K562 (cell line): Measurements from ENCODE around the gene SEMA4G. TPM values are rescaled to one million over a fixed set of nuclear protein-coding genes. Genes with fewer than 3 reads are reported as not detected.
"Not testable (repeated sequence)": the region's sequence is repeated elsewhere in the genome, so short reads cannot be mapped to it uniquely, and the experiment has no call there.

Experiments used
- ATAC-seq: fragments of 200-7000 bp; cut with Tn5 transposase; 3 replicates; pipeline ENCODE4 v1.9.1; 2020; ENCODE audit warnings: moderate library complexity
- BruUV-seq: library from RNA; stranded (reverse); fragments of 400-500 nt; replicated peaks from 2 replicates; lab custom pipeline; 2021; lab: Mats Ljungman, UMichigan
- CTCF ChIA-PET: fragments of 300-600 bp; formaldehyde crosslinking; extraction: SDS; loops from one replicate; lab custom pipeline; 2021; ENCODE audit warnings: low intra/inter-chr PET ratio; lab: Yijun Ruan, JAX
- POLR2A ChIA-PET: fragments of 300-600, 350-650 bp; sonication (Branson Sonifier 250); formaldehyde crosslinking; extraction: SDS; loops from one replicate; lab custom pipeline; 2021; ENCODE audit warnings: antibody characterized with exemption, inconsistent platforms; lab: Yijun Ruan, JAX
- DNase-seq, 4 experiments: peaks; one replicate each; pipeline versions ENCODE4 v3.0.0 to v3.0.0-alpha.2; 2011 to 2018; ENCODE audit warnings: low spot score in 3 of 4, mixed read lengths in 3 of 4; ENCODE audit errors: extremely low read depth in 1 of 4
- FAIRE-seq: peaks from 2 replicates; lab custom pipeline; 2011; peaks lifted over from hg19 to GRCh38; lab: Jason Lieb, UNC
- H2AFZ ChIP-seq: 2 replicates; pipeline ENCODE4 v1.6.0; 2011; ENCODE audit warnings: low read depth, low read length, control low read depth, inconsistent platforms
- H3K27ac ChIP-seq: fragments of 200-600 bp; 3 replicates; pipeline ENCODE4 v1.8.0; 2011; ENCODE audit warnings: low read depth, mild to moderate bottlenecking, control low read depth, inconsistent platforms, low read length, moderate library complexity, mixed read lengths; ENCODE audit errors: extremely low read depth
- H3K27me3 ChIP-seq, 2 experiments: fragments of 300-600 bp in 1 of 2; 2 replicates in 1 of 2; 3 replicates in 1 of 2; pipeline versions ENCODE4 v1.6.0 to v1.8.0; 2011; ENCODE audit warnings: inconsistent platforms in 2 of 2, low read length in 2 of 2, mild to moderate bottlenecking in 1 of 2, mixed read lengths in 1 of 2, moderate library complexity in 1 of 2; ENCODE audit not compliant: control insufficient read depth in 2 of 2, insufficient read depth in 2 of 2
- H3K36me3 ChIP-seq: fragments of 300-600 bp; 3 replicates; pipeline ENCODE4 v1.8.0; 2011; ENCODE audit warnings: mild to moderate bottlenecking, low read length, inconsistent platforms; ENCODE audit not compliant: control insufficient read depth, insufficient read depth
- H3K4me1 ChIP-seq, 2 experiments: fragments of 200-600 bp in 1 of 2; replicated peaks in 1 of 2; 2 replicates in 1 of 2; 3 replicates in 1 of 2; pipeline versions ENCODE4 v1.5.1 to v1.8.0; 2011; ENCODE audit warnings: inconsistent platforms in 2 of 2, low read length in 2 of 2, mild to moderate bottlenecking in 1 of 2, mixed read lengths in 1 of 2, moderate library complexity in 1 of 2; ENCODE audit not compliant: control insufficient read depth in 2 of 2, insufficient read depth in 2 of 2
- H3K4me2 ChIP-seq: 2 replicates; pipeline ENCODE4 v1.6.1; 2011; ENCODE audit warnings: low read length, control low read depth, inconsistent platforms, mixed read lengths; ENCODE audit not compliant: insufficient read depth
- H3K4me3 ChIP-seq: fragments of 200-600 bp; sonication (generic), shearing (Covaris generic); 2 replicates; pipeline ENCODE4 v1.5.1; 2016; ENCODE audit warnings: control low read depth, inconsistent platforms
- H3K79me2 ChIP-seq: fragments of 200-600 bp; 3 replicates; pipeline ENCODE4 v1.8.0; 2011; ENCODE audit warnings: low read length, inconsistent platforms; ENCODE audit not compliant: control insufficient read depth, insufficient read depth
- H3K9ac ChIP-seq, 2 experiments: 2 replicates each; pipeline versions ENCODE4 v1.6.0 to v1.6.1; 2011; ENCODE audit warnings: low read depth in 2 of 2, low read length in 2 of 2, control low read depth in 1 of 2, inconsistent platforms in 1 of 2, mild to moderate bottlenecking in 1 of 2, mixed read lengths in 1 of 2; ENCODE audit not compliant: insufficient read depth in 1 of 2
- H3K9me1 ChIP-seq: one replicate; pipeline ENCODE4 v1.6.0; 2011; ENCODE audit warnings: inconsistent platforms, mild to moderate bottlenecking, low read length, moderate library complexity; ENCODE audit not compliant: control insufficient read depth, insufficient read depth
- H3K9me3 ChIP-seq: replicated peaks from 2 replicates; pipeline ENCODE4 v1.5.1; 2011; ENCODE audit warnings: low read depth, low read length, inconsistent platforms; ENCODE audit not compliant: control insufficient read depth, insufficient read depth
- H4K20me1 ChIP-seq: replicated peaks from 2 replicates; pipeline ENCODE4 v1.6.1; 2011; ENCODE audit warnings: low read length, inconsistent platforms, mixed read lengths; ENCODE audit not compliant: control insufficient read depth, insufficient read depth
- WGBS: fragments of 100-300 bp; shearing (Covaris generic); methylation state at CpG from one replicate; pipeline ENCODE4 v1.1.6; 2016; ENCODE audit warnings: low coverage, mixed read lengths; ENCODE audit not compliant: insufficient coverage; ENCODE audit errors: missing lambda C conversion rate; 5-methylcytosine and 5-hydroxymethylcytosine counted together
- in situ Hi-C: fragments of 300-500 bp; cut with MboI; formaldehyde crosslinking; loops from 4 replicates; pipeline ENCODE4 v1.15.0; 2018; ENCODE audit warnings: inconsistent platforms, mixed read lengths
- intact Hi-C: fragments of 100-400 bp; cut with micrococcal nuclease; formaldehyde crosslinking; loops from 2 replicates; pipeline ENCODE4 v1.14.2; 2022
- polyA plus RNA-seq, 8 experiments: library from polyadenylated mRNA; depleted of rRNA in 4 of 8; stranded (reverse) in 5 of 8; unstranded in 3 of 8; fragments of >200 nt; fragmentation: Nextera tagmentation in 2 of 8; fragmentation: Illumina TruSeq in 1 of 8; extraction: Ambion mirVana in 2 of 8; extraction: Trizol in 1 of 8; gene quantifications; 2 replicates each; pipeline versions ENCODE4 v1.2.1 to v1.2.3, GENCODE V29; 2011 to 2014; ENCODE audit warnings: inconsistent platforms in 1 of 8, missing spikeins in 1 of 8
- total RNA-seq, 7 experiments: library from RNA; depleted of rRNA in 6 of 7; stranded (reverse); fragments of >200 nt in 6 of 7; fragmentation: Illumina TruSeq in 2 of 7; extraction: Trizol in 2 of 7; gene quantifications; 2 replicates each; pipeline versions ENCODE4 v1.2.1 to v1.2.3, GENCODE V29; 2011 to 2021; ENCODE audit warnings: low replicate concordance in 1 of 7
- TF ChIP-seq, protein P1 (sequence below): fragments of 450-650 bp; formaldehyde crosslinking; IDR thresholded peaks from 2 replicates; pipeline ENCODE4 v1.4.0; 2022; ENCODE audit warnings: missing genetic modification characterization

Gene SEMA4G
- total and polyA plus RNA-seq, 9 of the 15 experiments (the other 6 are each of a cell fraction or from before 2014, with no cell fraction given): 0.40 to 7.8 (median 1.8) TPM

DNA sequence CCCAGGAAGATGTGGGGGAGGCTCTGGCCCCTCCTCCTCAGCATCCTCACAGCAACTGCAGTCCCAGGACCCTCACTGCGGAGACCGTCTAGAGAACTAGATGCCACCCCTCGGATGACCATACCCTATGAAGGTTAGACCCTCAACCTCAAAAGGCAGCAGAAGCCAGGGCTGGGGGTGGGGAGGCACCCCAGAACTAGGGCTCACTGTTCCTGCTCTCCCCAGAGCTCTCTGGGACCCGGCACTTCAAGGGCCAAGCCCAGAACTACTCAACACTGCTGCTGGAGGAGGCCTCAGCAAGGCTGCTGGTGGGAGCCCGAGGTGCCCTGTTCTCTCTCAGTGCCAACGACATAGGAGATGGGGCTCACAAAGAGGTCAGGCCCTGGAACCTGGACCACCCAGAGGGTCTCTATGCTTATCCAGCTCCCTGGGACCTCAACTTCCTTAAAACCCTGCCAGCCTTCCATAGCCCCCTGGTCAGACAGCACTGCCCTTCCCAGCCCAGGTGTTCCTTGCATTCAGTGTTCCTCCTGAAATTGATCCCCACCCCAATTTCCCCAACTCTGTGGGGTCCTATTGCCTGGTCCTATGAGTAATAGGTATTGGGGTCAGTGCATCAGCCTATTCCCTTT lies 3.7 kb downstream of the SEMA4G start:
- Histone ChIP-seq H3K36me3 (no peaks in the 10 kb centered on the region), H3K9me3 (no peaks in the 10 kb centered on the region), H3K4me2 (no peak overlapping the region), H3K4me3 (no peak overlapping the region), H3K9ac (no peak overlapping the region), H3K79me2 (no peaks in the 10 kb centered on the region), H3K27me3 (no peaks in the 10 kb centered on the region), H3K9me1 (no peaks in the 10 kb centered on the region), H2AFZ (no peak overlapping the region), H4K20me1 (no peaks in the 10 kb centered on the region), H3K4me1 (peaks cover 7 to 12% of the 10 kb centered on the region in 2 experiments; a peak in 3 of 5 replicates), H3K27ac (no peak overlapping the region)
- BruUV-seq: no TSS peak
- intact Hi-C loops (no loop called here), in situ Hi-C loops (no loop called here)
- CTCF ChIA-PET: no interaction called here
- ATAC-seq (no peak), DNase-seq (no peak), FAIRE-seq (no peak)
- 67% methylated on average over 5 of the region's 6 CpGs for WGBS
- TF ChIP-seq, protein P1, sequence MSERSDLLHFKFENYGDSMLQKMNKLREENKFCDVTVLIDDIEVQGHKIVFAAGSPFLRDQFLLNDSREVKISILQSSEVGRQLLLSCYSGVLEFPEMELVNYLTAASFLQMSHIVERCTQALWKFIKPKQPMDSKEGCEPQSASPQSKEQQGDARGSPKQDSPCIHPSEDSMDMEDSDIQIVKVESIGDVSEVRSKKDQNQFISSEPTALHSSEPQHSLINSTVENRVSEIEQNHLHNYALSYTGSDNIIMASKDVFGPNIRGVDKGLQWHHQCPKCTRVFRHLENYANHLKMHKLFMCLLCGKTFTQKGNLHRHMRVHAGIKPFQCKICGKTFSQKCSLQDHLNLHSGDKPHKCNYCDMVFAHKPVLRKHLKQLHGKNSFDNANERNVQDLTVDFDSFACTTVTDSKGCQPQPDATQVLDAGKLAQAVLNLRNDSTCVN (CRISPR knock-in tag): no peak
- POLR2A ChIA-PET: interaction anchor here (1.1 kb wide), 2 partner anchors 13 to 44 kb away, joined by 3 to 4 read pairs; no protein-coding TSS in a partner anchor

DNA sequence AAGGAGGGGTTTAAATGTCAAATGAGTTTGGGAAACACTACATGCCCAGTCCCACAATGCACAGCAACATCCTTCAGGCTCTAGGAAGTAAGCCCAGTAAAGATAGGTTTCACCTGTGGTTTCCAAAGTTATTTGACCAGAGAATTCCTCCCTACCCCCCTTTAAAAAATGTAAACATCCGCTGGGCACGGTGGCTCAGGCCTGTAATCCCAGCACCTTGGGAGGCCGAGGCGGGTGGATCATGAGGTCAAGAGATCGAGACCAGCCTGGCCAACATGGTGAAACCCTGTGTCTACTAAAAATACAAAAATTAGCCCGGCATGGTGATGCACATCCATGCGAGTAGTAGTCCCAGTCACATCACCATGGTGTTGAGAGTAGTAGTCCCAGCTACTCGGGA lies 6.1 kb downstream of the SEMA4G start:
- H4K20me1 ChIP-seq, FAIRE-seq, CTCF ChIA-PET, H2AFZ ChIP-seq, H3K36me3 ChIP-seq, H3K9ac ChIP-seq, H3K9me1 ChIP-seq, H3K9me3 ChIP-seq, H3K27ac ChIP-seq, H3K4me2 ChIP-seq, H3K4me3 ChIP-seq, H3K27me3 ChIP-seq, DNase-seq, ATAC-seq, H3K79me2 ChIP-seq, H3K4me1 ChIP-seq, intact Hi-C loops, BruUV-seq: not testable (repeated sequence)
- WGBS: 48% methylated on average over 7 of the region's 8 CpGs
- in situ Hi-C loops: loop anchor here (25.0 kb wide), 1 partner anchor 1062 kb away; no protein-coding TSS in a partner anchor
- POLR2A ChIA-PET: interaction anchor here (1.5 kb wide), 1 partner anchor 10 kb away, joined by 4 read pairs; no protein-coding TSS in a partner anchor
